Sigmoid colon (tissue), 7 donors: ENCODE data around the gene ARHGEF1. TPM values are rescaled to one million over a fixed set of nuclear protein-coding genes. Genes with fewer than 3 reads are reported as not detected.

ENCODE experiments used
- DNase-seq: peaks from one replicate; pipeline ENCODE4 v3.0.0-alpha.2; 2019
- H3K27ac ChIP-seq, 4 donors: fragments of 200-600 bp; sonication (generic); one replicate each; pipeline ENCODE4 v1.5.1; 2016 to 2019; ENCODE audit warnings: mild to moderate bottlenecking in 1 of 4
- H3K27me3 ChIP-seq, 3 donors: fragments of 200-600 bp; sonication (generic); one replicate each; pipeline ENCODE4 v1.5.1; 2019; ENCODE audit warnings: mild to moderate bottlenecking in 1 of 3
- H3K36me3 ChIP-seq, 4 donors: fragments of 200-600 bp; sonication (generic); one replicate each; pipeline ENCODE4 v1.5.1; 2016 to 2019
- H3K4me1 ChIP-seq, 4 donors: fragments of 200-600 bp; sonication (generic); one replicate each; pipeline ENCODE4 v1.5.1; 2017 to 2019
- H3K4me3 ChIP-seq, 4 donors: fragments of 200-600 bp; sonication (generic); one replicate each; pipeline ENCODE4 v1.5.1; 2017 to 2019; ENCODE audit warnings: mild to moderate bottlenecking in 2 of 4, moderate library complexity in 1 of 4
- H3K9me3 ChIP-seq, 4 donors: fragments of 200-600 bp in 3 of 4; sonication (generic) in 3 of 4; one replicate each; pipeline versions ENCODE4 v1.5.1 to v1.6.1; 2013 to 2019
- EP300 ChIP-seq, 4 donors: sonication (generic); formaldehyde crosslinking; IDR thresholded peaks; one replicate each; pipeline ENCODE4 v1.6.1; 2017; ENCODE audit warnings: antibody characterized with exemption in 4 of 4
- POLR2A ChIP-seq, 2 donors: fragments of 450-650 bp; IDR thresholded peaks; one replicate each; pipeline ENCODE4 v1.6.1; 2016; ENCODE audit warnings: antibody characterized with exemption in 2 of 2, mild to moderate bottlenecking in 2 of 2, moderate library complexity in 2 of 2
- POLR2AphosphoS5 ChIP-seq, 4 donors: sonication (generic); formaldehyde crosslinking; IDR thresholded peaks; one replicate each; pipeline ENCODE4 v1.6.1; 2017; ENCODE audit warnings: antibody characterized with exemption in 4 of 4
- whole genome bisulfite sequencing, 2 donors: extraction: QIAGEN DNeasy Blood & Tissue Kit; methylation state at CpG; one replicate each; pipeline ENCODE4 v1.1.7; 2013; 5-methylcytosine and 5-hydroxymethylcytosine counted together
- intact Hi-C: fragments of 100-400 bp; cut with DNase I; formaldehyde crosslinking; loops from one replicate; pipeline ENCODE4 v1.15.1; 2023
- polyA plus RNA-seq, 3 donors: library from polyadenylated mRNA; stranded (reverse); fragments of 200-250 nt; gene quantifications; one replicate each; pipeline ENCODE4 v1.2.3, GENCODE V29; 2013
- total RNA-seq, 4 donors: library from RNA; depleted of rRNA; stranded (reverse); fragments of >200 nt; gene quantifications; one replicate each; pipeline ENCODE4 v1.1.0, GENCODE V29; 2016
- TF ChIP-seq, protein P1 (sequence below), 4 experiments: fragments of 450-650 bp in 3 of 4; fragments of 200-600 bp in 1 of 4; IDR thresholded peaks; one replicate each; pipeline ENCODE4 v1.5.1; 2016 to 2019; ENCODE audit warnings: antibody characterized with exemption in 4 of 4, mild to moderate bottlenecking in 3 of 4, moderate library complexity in 2 of 4
- donor health status: healthy with polysubstance abuse.
- donor health status: Bipolar disorder and iron deficiency.
- donor health status: healthy.

ARHGEF1 gene
- total and polyA plus RNA-seq, 7 donors, result 30.5 to 151 (median 36.7) TPM

DNA sequence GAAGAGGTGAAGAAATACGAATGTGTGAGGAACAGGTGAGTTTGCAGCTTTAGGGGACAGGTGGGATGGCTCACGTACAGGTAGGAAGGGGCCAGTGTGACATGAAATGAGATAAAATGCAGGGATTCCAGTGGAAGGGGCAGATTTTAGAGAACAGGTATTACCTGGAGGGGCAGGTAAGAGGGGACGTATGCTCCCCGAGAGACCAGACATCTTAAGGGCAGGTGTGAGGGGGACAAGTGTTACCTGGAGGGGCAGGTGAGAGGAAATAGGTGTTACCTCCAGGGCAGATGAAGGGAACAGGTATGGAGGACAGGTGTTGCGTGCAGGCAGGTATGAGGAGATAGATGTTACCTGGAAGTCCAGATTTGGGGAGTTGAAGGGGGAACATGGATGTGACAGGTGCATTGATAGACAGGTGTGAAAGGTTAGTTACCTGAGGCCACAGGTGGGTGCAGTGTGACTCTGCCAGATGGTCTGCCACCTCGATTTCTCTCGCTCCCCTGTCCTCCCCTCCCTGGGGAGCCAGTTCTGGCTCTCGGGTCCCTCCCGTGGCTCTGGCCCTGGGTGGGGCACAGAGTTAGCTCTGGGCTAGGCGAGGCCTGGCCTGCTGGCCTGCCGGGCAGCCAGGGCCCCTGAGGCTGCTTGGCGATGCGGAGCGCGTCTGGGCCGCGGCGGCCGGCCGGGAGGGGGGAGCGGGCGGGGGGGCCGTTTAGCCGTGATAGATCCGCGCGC lies 43.2 kb downstream of the ARHGEF1 start:
- Histone ChIP-seq H3K4me3 (no peak overlapping the region), H3K9me3 (no peaks in the 10 kb centered on the region), H3K27ac (no peak overlapping the region), H3K4me1 (peaks cover 0 to 21% (median 18%) of the 10 kb centered on the region in 4 donors), H3K27me3 (peaks cover 85 to 99% (median 98%) of the 10 kb centered on the region in 3 donors), H3K36me3 (no peaks in the 10 kb centered on the region)
- no peak for TF ChIP-seq POLR2A (IDR thresholded peaks at IDR 0.05)
- TF ChIP-seq EP300 (IDR thresholded peaks at IDR 0.05), result no peak
- TF ChIP-seq POLR2AphosphoS5 (IDR thresholded peaks at IDR 0.05), result no peak
- TF ChIP-seq, protein P1, sequence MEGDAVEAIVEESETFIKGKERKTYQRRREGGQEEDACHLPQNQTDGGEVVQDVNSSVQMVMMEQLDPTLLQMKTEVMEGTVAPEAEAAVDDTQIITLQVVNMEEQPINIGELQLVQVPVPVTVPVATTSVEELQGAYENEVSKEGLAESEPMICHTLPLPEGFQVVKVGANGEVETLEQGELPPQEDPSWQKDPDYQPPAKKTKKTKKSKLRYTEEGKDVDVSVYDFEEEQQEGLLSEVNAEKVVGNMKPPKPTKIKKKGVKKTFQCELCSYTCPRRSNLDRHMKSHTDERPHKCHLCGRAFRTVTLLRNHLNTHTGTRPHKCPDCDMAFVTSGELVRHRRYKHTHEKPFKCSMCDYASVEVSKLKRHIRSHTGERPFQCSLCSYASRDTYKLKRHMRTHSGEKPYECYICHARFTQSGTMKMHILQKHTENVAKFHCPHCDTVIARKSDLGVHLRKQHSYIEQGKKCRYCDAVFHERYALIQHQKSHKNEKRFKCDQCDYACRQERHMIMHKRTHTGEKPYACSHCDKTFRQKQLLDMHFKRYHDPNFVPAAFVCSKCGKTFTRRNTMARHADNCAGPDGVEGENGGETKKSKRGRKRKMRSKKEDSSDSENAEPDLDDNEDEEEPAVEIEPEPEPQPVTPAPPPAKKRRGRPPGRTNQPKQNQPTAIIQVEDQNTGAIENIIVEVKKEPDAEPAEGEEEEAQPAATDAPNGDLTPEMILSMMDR (IDR thresholded peaks at IDR 0.05), result no peak
- intact Hi-C loops, result no loop called here
- WGBS, 2 donors, result 55 to 59% methylated on average over 27 of the region's 27 CpGs
- DNase-seq, result no peak

DNA sequence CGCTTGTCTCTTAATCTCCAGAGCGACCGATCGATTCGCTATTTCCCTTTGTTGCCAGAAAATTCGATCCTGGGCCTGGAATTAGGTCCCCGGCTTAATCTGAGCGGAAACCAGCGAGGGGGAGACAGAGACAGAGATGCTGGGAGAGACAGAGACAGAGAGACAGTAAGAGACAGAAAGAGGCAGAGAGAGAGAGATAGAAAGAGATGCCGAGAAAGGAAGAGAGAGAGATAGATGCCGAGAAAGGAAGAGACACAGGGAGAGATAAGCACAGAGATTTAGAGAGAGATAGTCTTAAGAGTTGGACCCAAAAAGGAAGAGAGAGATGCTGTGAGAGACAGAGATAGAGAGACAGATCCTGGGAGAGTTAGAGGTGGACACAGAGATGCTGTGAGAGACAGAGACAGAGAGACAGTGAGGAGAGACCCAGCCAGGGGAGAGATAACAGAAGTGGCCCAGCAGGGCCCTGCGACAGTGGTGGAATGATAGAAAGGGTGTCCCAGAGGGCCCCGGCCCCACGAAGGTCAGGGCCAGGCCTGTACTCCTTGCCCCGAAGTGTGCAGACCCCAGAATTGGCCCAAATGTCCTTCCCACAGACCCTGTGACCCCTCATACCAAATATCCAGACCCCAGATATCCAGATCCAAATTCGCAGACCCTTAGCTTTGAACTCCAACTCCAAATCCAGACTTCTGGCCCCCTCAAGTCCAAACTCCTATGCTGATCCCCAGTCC lies 43.9 kb downstream of the ARHGEF1 start:
- no peak overlapping the region for H3K4me3 ChIP-seq
- no peaks in the 10 kb centered on the region for H3K36me3 ChIP-seq
- WGBS, 2 donors, result 69 to 84% methylated on average over 16 of the region's 16 CpGs
- H3K27me3 ChIP-seq, result peaks cover 82 to 99% (median 98%) of the 10 kb centered on the region in 3 donors
- no peaks in the 10 kb centered on the region for H3K9me3 ChIP-seq
- no peak overlapping the region for H3K27ac ChIP-seq
- TF ChIP-seq POLR2A (IDR thresholded peaks at IDR 0.05), result no peak
- no peak for TF ChIP-seq EP300 (IDR thresholded peaks at IDR 0.05)
- TF ChIP-seq POLR2AphosphoS5 (IDR thresholded peaks at IDR 0.05), result no peak
- TF ChIP-seq, protein P1 (IDR thresholded peaks at IDR 0.05), result no peak
- intact Hi-C loops, result no loop called here
- no peak for DNase-seq
- H3K4me1 ChIP-seq, result peaks cover 0 to 21% (median 18%) of the 10 kb centered on the region in 4 donors

DNA sequence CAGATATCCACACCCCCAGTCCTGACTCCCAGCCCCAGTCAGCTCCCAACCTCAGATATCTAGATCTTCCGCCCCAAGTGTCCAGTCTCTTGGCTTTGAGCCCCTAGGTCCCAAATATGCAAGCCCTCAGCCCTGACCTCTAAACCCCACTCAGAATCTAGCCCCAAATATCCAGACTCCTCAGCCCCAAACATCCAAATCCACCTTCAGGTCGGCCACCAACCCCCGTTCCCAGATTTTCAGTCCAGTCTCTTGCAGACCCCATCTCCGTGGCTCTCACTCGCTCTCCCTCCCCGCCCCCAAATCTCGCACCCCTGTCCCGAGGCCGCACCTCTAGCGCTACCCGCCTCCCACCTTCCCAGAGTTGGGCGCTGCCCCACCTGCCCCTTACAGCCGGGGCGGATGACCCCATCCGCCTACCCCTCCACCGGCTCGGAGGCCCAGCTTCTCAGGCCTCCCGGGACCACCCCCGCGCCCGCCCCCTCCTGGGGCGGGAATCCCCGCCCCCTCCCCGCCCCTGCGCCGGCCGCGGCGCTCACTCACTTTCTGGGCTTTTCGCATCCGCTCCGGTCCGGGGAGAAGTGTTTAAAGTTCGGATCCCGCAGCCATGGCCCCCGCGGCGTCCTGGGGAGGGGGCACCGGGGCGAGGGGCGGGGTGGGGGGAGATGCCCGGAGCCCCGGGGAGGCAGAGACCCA lies 44.7 kb downstream of the ARHGEF1 start:
- no peaks in the 10 kb centered on the region for H3K9me3 ChIP-seq
- no peak for DNase-seq
- intact Hi-C loops, result no loop called here
- peak overlapping the region in 3 of 4 donors; percentile 20 to 41 (median 41) for H3K4me3 ChIP-seq
- H3K27me3 ChIP-seq, result peaks cover 77 to 99% (median 98%) of the 10 kb centered on the region in 3 donors
- TF ChIP-seq POLR2AphosphoS5 (IDR thresholded peaks at IDR 0.05) (no peak), EP300 (IDR thresholded peaks at IDR 0.05) (no peak), POLR2A (IDR thresholded peaks at IDR 0.05) (no peak)
- TF ChIP-seq, protein P1 (IDR thresholded peaks at IDR 0.05), result no peak
- no peak overlapping the region for H3K27ac ChIP-seq
- H3K36me3 ChIP-seq, result no peaks in the 10 kb centered on the region
- H3K4me1 ChIP-seq, result peaks cover 0 to 21% (median 18%) of the 10 kb centered on the region in 4 donors
- 8 to 9% methylated on average over 43 of the region's 43 CpGs for WGBS, 2 donors

DNA sequence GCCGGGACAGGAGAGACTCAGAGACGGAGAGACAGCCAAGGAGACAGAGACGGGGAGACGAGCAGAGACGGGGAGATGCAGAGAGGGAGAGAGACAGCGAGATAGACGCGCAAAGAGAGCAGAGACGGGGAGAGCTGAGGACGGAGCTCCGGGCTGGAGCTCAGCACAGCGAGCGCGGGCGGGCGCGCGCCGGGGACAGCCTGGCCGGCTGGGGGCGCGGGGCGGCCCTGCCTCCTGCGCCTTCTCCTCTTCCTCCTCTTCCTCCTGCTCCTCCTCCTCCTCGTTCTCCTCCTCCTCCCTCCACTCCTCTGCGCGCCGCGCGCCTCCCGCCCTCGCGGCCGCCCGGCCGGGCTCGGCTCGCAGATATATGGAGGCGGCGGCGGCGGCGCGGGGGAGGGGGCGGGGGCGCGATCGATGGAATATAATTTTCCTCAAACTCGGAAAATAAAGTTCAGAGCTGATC lies 45.3 kb downstream of the ARHGEF1 start, which contains the start of gene ERFL:
TSS of gene ERFL (minus strand) at position 229 of the 463 bp plus-strand sequence. CDS start 15,530 bp downstream, outside the sequence.
- DNase-seq, result no peak
- TF ChIP-seq EP300 (IDR thresholded peaks at IDR 0.05) (no peak), POLR2A (IDR thresholded peaks at IDR 0.05) (no peak), POLR2AphosphoS5 (IDR thresholded peaks at IDR 0.05) (no peak)
- 1% methylated on average over 49 of the region's 49 CpGs for WGBS, 2 donors
- Histone ChIP-seq H3K27me3 (peaks cover 75 to 98% (median 98%) of the 10 kb centered on the region in 3 donors), H3K4me3 (peak within 1 kb of the TSS in 3 of 4 donors; percentile 20 to 41 (median 41)), H3K4me1 (peaks cover 0 to 23% (median 22%) of the 10 kb centered on the region in 4 donors), H3K27ac (no peak within 1 kb of the TSS), H3K36me3 (no peaks in the 10 kb centered on the region), H3K9me3 (no peaks in the 10 kb centered on the region)
- intact Hi-C loops, result no loop called here
